Sigmoid colon (tissue), 4 donors: Measurements from ENCODE around the gene TECPR2.

Experiments used
- EP300 ChIP-seq, 4 donors: sonication (generic); formaldehyde crosslinking; IDR thresholded peaks; one replicate each; pipeline ENCODE4 v1.6.1; 2017; ENCODE audit warnings: antibody characterized with exemption in 4 of 4
- POLR2A ChIP-seq, 2 donors: fragments of 450-650 bp; IDR thresholded peaks; one replicate each; pipeline ENCODE4 v1.6.1; 2016; ENCODE audit warnings: antibody characterized with exemption in 2 of 2, mild to moderate bottlenecking in 2 of 2, moderate library complexity in 2 of 2
- POLR2AphosphoS5 ChIP-seq, 4 donors: sonication (generic); formaldehyde crosslinking; IDR thresholded peaks; one replicate each; pipeline ENCODE4 v1.6.1; 2017; ENCODE audit warnings: antibody characterized with exemption in 4 of 4
- TF ChIP-seq, protein P1 (sequence below), 4 experiments: fragments of 450-650 bp in 3 of 4; fragments of 200-600 bp in 1 of 4; IDR thresholded peaks; one replicate each; pipeline ENCODE4 v1.5.1; 2016 to 2019; ENCODE audit warnings: antibody characterized with exemption in 4 of 4, mild to moderate bottlenecking in 3 of 4, moderate library complexity in 2 of 4

DNA sequence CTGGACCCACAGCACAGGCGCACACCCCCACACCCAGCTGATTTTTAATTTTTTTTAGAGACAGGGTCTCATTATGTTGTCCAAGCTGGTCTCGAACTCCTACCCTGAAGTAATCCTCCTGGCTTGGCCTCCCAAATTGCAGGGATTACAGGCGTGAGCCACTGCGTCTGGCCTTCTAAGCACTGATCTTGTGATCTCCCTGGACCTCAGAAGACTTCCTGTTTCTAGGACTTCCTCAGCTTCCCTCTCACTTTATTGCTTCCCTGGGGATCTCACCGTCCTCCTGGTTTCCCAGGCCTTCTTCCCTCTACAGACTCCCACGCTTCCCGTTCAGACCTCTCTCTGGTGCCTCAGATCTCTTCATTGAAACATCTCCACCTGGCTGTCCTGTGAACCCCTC is 29.4 kb upstream of the TECPR2 start:
- TF ChIP-seq POLR2A (IDR thresholded peaks at IDR 0.05), result no peak
- TF ChIP-seq, protein P1, sequence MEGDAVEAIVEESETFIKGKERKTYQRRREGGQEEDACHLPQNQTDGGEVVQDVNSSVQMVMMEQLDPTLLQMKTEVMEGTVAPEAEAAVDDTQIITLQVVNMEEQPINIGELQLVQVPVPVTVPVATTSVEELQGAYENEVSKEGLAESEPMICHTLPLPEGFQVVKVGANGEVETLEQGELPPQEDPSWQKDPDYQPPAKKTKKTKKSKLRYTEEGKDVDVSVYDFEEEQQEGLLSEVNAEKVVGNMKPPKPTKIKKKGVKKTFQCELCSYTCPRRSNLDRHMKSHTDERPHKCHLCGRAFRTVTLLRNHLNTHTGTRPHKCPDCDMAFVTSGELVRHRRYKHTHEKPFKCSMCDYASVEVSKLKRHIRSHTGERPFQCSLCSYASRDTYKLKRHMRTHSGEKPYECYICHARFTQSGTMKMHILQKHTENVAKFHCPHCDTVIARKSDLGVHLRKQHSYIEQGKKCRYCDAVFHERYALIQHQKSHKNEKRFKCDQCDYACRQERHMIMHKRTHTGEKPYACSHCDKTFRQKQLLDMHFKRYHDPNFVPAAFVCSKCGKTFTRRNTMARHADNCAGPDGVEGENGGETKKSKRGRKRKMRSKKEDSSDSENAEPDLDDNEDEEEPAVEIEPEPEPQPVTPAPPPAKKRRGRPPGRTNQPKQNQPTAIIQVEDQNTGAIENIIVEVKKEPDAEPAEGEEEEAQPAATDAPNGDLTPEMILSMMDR (IDR thresholded peaks at IDR 0.05), result no peak
- TF ChIP-seq POLR2AphosphoS5 (IDR thresholded peaks at IDR 0.05), result no peak
- no peak for TF ChIP-seq EP300 (IDR thresholded peaks at IDR 0.05)
